ENCODE data around the gene RSRP1. TPM values are rescaled to one million over a fixed set of nuclear protein-coding genes. Genes with fewer than 3 reads are reported as not detected.

Gene RSRP1
- total RNA-seq, 1 experiment from 2014 or later = 82.9 TPM

DNA sequence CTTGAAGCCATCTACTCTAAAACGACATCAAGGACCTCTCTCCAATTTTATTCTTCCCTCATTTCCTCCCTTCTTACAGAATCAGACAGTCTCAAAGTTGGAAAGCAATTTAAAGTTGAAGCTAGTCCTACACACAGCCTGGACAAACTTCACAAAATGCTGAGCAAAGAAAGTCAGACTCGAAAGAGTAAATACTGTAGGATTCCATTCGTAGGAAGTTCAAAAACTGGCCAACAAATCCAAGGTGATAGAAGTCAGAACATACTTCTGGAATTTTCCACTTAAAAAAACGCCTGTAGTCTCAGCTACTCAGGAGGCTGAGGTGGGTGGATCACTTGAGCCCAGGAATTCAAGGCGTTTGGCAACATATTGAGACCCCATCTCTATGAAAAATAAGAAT lies 34.5 kb downstream of the RSRP1 start:
- ChIA-PET CTCF (no interaction called here), POLR2A (no interaction called here), RAD21 (ENCODE audit: low non-redundant PET in 1 of 2, low total read pairs in 2 of 2, uncharacterized antibody in 2 of 2, unreplicated experiment in 2 of 2) (no interaction called here)
- no peak overlapping the region for H3K9ac ChIP-seq (ENCODE audit: low read length)
- H3K9me2 ChIP-seq (ENCODE audit: insufficient read depth) = no peaks in the 10 kb centered on the region
- H3K79me2 ChIP-seq (ENCODE audit: insufficient read depth, low read length) = no peaks in the 10 kb centered on the region
- H3K4me3 ChIP-seq (replicated peaks in 1 of 2; ENCODE audit: low read depth in 1 of 2, low read length in 2 of 2) = no peak overlapping the region
- H3K9me3 ChIP-seq (ENCODE audit: control insufficient read depth in 1 of 2, insufficient read depth in 1 of 2, low read depth in 1 of 2, low read length in 2 of 2) = no peaks in the 10 kb centered on the region
- no peak for TF ChIP-seq MAX (IDR thresholded peaks at IDR 0.05)
- TF ChIP-seq TCF7L2 (IDR thresholded peaks at IDR 0.05; ENCODE audit: borderline replicate concordance, extremely low read depth, insufficient read depth, insufficient read length) = no peak
- no peak for TF ChIP-seq YY1 (IDR thresholded peaks at IDR 0.05; ENCODE audit: extremely low read depth, insufficient replicate concordance, low read depth, low read length)
- no peaks in the 10 kb centered on the region for H3K36me3 ChIP-seq (ENCODE audit: control insufficient read depth in 1 of 2, insufficient read depth in 2 of 2, low read length in 2 of 2)
- H4K20me1 ChIP-seq (ENCODE audit: insufficient read depth) = no peaks in the 10 kb centered on the region
- no TSS peak for BruUV-seq (replicated peaks)
- no peaks in the 10 kb centered on the region for H3K4me1 ChIP-seq (ENCODE audit: control insufficient read depth in 1 of 2, insufficient read depth in 2 of 2, low read length in 2 of 2)
- 0 out of 2 replicates have a peak, but pooled peaks cover 3% of the 10 kb centered on the region for H3K27me3 ChIP-seq (ENCODE audit: insufficient read depth, low read length)
- no peak for ATAC-seq
- intact Hi-C loops (cut with micrococcal nuclease) = no loop called here
- DNase-seq (ENCODE audit: low read depth, low spot score) = no peak
- no peak overlapping the region for H2AFZ ChIP-seq (ENCODE audit: low read depth, low read length, poor library complexity, severe bottlenecking)
- H3K4me2 ChIP-seq (ENCODE audit: low read length) = no peak overlapping the region
- no peak overlapping the region for H3K27ac ChIP-seq (ENCODE audit: low read depth, low read length)

GRCh38 chr1:25210728-25211127 lies 36.5 kb downstream of the RSRP1 start:
- no peak for TF ChIP-seq MAX (IDR thresholded peaks at IDR 0.05)
- TF ChIP-seq EZH2phosphoT487 (IDR thresholded peaks at IDR 0.05; ENCODE audit: borderline replicate concordance) = no peak
- ATAC-seq = no peak
- CTCF ChIA-PET = no interaction called here

More at GRCh38 chr1:25210728-25211127, 36.5 kb downstream of the RSRP1 start:
- ChIA-PET RAD21 (ENCODE audit: low non-redundant PET in 1 of 2, low total read pairs in 2 of 2, uncharacterized antibody in 2 of 2, unreplicated experiment in 2 of 2) (no interaction called here), POLR2A (no interaction called here)
- no peak overlapping the region for H3K4me2 ChIP-seq (ENCODE audit: low read length)
- no peak overlapping the region for H3K9ac ChIP-seq (ENCODE audit: low read length)
- no peaks in the 10 kb centered on the region for H3K9me3 ChIP-seq (ENCODE audit: control insufficient read depth in 1 of 2, insufficient read depth in 1 of 2, low read depth in 1 of 2, low read length in 2 of 2)
- DNase-seq (ENCODE audit: low read depth, low spot score) = no peak
- no peak overlapping the region for H2AFZ ChIP-seq (ENCODE audit: low read depth, low read length, poor library complexity, severe bottlenecking)
- H4K20me1 ChIP-seq (ENCODE audit: insufficient read depth) = no peaks in the 10 kb centered on the region
- H3K27ac ChIP-seq (ENCODE audit: low read depth, low read length) = no peak overlapping the region
- H3K79me2 ChIP-seq (ENCODE audit: insufficient read depth, low read length) = no peaks in the 10 kb centered on the region
- intact Hi-C loops (cut with micrococcal nuclease) = no loop called here
- 0 out of 2 replicates have a peak, but pooled peaks cover 3% of the 10 kb centered on the region for H3K27me3 ChIP-seq (ENCODE audit: insufficient read depth, low read length)
- H3K4me3 ChIP-seq (replicated peaks in 1 of 2; ENCODE audit: low read depth in 1 of 2, low read length in 2 of 2) = no peak overlapping the region
- no peaks in the 10 kb centered on the region for H3K9me2 ChIP-seq (ENCODE audit: insufficient read depth)
- no peaks in the 10 kb centered on the region for H3K36me3 ChIP-seq (ENCODE audit: control insufficient read depth in 1 of 2, insufficient read depth in 2 of 2, low read length in 2 of 2)
- BruUV-seq (replicated peaks) = no TSS peak
- H3K4me1 ChIP-seq (ENCODE audit: control insufficient read depth in 1 of 2, insufficient read depth in 2 of 2, low read length in 2 of 2) = no peaks in the 10 kb centered on the region
